OCI-LY1 (cell line): ENCODE results near the gene FZR1.

Experiments used
- EZH2 ChIP-seq: fragments of 200-600 bp; sonication (generic), shearing (Covaris generic); IDR thresholded peaks from 2 replicates; pipeline ENCODE4 v1.8.0; 2017; ENCODE audit warnings: borderline replicate concordance, mixed run types, mild to moderate bottlenecking, antibody characterized with exemption, low read length, moderate library complexity, mixed read lengths
- TF ChIP-seq, protein P1 (sequence below): fragments of 200-600 bp; sonication (generic), shearing (Covaris generic); IDR thresholded peaks from 2 replicates; pipeline ENCODE4 v1.5.1; 2017; ENCODE audit warnings: mild to moderate bottlenecking, antibody characterized with exemption, low read length, moderate library complexity, mixed read lengths

DNA sequence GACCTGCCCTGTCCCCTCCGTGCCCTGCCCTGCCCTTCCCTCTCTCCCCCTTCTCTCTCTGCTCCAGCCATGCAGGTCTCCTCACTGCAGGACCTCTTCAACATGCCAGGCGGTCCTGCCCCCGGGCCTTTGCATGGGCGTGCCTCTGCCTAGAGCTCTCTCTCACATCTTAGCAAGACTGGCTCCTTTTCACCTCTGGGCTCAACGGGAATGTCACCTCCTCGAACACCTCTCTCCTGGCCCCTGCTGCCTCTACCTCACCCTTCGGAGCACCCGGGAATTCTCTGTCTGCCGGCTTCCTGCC lies 45.6 kb downstream of the FZR1 start:
- TF ChIP-seq, protein P1, sequence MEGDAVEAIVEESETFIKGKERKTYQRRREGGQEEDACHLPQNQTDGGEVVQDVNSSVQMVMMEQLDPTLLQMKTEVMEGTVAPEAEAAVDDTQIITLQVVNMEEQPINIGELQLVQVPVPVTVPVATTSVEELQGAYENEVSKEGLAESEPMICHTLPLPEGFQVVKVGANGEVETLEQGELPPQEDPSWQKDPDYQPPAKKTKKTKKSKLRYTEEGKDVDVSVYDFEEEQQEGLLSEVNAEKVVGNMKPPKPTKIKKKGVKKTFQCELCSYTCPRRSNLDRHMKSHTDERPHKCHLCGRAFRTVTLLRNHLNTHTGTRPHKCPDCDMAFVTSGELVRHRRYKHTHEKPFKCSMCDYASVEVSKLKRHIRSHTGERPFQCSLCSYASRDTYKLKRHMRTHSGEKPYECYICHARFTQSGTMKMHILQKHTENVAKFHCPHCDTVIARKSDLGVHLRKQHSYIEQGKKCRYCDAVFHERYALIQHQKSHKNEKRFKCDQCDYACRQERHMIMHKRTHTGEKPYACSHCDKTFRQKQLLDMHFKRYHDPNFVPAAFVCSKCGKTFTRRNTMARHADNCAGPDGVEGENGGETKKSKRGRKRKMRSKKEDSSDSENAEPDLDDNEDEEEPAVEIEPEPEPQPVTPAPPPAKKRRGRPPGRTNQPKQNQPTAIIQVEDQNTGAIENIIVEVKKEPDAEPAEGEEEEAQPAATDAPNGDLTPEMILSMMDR, result no peak
- TF ChIP-seq EZH2, result no peak
